GM21360 (cell line): ENCODE data around the gene HEATR1.
"Not testable (repeated sequence)": the region's sequence is repeated elsewhere in the genome, so short reads cannot be mapped to it uniquely, and the experiment has no call there.

Experiments
- ATAC-seq: cut with Tn5 transposase; IDR thresholded peaks from one replicate; pipeline ENCODE4 v1.9.1; 2021; ENCODE audit warnings: mild to moderate bottlenecking, moderate library complexity; ENCODE audit not compliant: unreplicated experiment

Gene HEATR1

DNA sequence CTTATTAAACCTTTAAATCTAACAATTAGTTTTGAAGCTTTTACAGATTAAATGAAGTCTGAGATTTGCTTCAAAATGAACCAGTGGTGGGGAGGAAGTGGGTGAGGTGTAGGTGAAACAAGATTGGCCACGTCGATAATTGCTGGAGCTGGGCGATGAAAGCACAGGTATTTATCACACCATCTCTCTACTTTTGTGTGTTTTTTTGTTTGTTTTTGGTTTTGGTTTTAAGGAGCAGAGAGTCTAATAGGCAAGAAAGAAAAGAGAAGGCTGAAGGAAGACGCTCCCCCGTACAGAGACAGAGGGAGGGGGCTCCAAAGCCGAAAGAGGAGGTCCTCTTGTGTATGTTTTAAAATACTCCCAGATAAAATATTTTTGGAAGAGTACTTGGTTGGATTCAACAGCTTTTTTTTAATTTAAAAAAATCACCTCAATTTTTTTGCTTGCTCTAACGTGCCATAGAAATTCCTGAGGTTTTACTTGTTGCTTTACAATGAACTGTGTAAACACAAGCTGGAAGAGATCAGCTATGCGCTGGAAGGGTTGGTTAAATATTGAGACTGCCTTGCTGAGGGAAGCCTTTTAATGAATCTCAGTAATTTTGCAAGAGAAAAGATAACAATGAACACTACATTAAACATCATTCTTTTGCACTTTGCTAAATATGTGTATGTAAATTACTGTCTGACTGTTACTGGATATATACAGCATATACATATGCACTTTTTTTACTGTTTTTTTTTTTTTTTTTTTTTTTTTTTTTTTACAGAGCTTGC, 87.2 kb downstream of the HEATR1 start:
- ATAC-seq = no peak

DNA sequence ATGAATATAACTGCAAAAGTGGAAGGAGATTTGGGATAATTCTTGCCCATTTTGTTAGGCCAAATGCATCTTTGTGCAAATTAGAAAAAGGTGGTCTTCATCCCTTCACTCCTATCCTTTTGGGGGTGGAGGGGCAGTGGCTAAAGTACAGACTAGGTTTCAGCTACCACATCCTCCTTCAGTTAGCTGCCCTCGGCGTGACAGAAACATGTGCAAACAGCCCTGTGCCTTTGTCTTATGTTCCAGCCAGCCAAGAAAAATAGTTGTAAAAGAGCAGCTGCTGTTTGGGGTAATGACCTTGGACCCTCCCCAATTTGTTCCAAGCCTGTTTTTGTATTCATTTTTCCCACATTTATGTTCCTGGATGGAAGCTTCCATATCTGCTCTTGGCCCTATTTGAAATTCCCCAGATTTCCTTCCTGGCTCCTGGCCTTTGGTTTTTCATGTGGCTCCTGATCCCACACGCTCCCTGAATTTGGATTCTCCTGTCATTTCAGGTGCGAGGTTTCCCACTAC, 88.8 kb downstream of the HEATR1 start:
- no peak for ATAC-seq

DNA sequence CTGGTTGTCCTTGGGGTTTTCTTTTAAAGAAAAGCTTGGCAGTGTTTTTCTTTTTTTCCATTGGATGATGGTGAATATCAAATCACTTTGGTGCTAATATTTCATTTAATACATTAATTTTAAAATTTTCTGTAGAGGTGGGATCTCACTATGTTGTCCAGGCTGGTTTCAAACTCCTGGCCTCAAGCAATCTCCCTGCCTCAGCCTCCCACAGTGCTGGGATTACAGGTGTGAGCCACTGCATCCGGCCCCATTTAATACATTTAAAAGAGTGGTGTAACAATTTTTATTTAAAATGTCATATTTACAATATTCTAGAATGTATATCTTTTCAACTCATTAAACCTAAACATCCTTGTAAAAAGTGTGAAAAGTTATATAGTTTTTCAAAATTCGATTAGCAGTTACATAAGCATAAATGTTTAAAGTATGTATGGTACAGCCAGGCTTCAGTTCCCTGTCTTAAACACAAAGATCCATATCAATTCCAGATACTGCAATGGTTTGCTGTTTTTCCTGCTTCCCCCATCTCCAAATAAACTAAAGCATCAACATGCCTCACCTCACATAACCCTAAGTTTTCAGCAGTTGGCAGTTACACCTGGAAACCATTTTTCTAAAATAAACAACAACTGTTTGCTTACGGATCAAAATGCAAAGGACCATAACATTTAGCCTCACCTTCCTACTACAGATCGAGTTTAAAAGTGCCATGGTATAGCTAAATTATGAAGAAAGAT, 89.4 kb downstream of the HEATR1 start:
- no peak for ATAC-seq

DNA sequence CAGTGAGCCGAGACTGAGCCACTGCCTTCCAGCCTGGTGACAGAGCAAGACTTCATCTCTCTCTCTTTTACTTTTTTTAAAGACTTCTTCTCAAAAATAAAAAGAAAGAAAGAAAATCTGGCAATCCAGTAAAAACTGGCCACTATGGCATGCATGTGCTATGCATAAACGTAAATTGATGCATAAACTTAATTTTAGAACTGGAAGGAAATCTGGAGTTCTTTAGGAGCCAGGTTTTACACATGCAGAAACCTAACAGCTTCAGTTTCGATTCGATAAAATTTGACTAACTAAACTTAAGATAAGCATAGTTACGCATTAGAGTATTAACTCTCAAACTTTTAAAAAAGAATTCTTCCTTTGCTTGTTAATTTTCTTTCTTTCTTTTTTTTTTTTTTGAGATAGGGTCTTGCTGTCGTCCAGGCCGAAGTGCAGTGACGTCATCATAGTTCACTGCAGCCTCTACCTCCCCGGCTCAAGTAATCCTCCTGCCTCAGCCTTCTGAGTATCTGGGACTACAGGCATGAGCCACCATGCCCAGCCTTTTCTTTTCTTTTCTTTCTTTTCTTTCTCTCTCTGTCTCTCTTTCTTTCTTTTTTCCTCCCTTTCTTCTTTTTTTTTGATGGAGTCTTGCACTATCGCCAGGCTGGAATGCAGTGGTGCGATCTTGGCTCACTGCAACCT, 92.4 kb downstream of the HEATR1 start:
- ATAC-seq = no peak

DNA sequence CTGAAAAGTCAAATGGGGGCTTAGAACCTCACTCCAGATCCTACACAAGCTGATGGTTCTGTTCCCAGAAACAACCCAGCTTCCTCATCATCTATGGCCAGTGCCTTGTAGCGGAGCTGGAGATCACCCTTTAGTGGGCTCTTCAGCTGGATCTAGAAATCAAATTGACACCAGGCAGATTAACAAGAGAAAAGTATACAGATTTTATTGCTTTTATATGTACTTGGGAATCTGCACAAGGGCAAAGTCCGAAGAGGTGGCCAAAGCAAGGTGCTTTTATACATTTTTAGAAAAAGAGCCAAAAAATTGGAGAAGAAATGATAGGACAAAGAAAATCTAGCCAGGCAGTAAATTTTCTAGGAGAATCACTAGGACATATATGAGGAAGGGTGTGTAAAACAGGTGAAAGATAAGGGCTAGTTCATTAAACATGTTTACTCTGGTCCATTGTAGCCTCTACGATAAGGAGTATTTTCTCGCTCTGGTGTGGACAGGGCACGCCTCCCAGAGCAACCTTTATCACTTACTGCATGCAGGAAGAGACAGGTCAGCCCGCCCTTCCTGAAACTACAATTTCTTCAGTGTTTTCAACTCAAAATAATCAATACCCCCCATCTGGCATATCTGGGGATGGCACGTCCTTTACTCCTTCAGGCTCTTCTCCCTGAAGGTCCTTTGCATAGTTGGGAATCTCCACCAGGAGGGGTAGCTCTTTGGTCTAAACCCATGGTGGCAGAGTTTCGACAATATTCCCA, 94.5 kb downstream of the HEATR1 start:
- no peak for ATAC-seq

DNA sequence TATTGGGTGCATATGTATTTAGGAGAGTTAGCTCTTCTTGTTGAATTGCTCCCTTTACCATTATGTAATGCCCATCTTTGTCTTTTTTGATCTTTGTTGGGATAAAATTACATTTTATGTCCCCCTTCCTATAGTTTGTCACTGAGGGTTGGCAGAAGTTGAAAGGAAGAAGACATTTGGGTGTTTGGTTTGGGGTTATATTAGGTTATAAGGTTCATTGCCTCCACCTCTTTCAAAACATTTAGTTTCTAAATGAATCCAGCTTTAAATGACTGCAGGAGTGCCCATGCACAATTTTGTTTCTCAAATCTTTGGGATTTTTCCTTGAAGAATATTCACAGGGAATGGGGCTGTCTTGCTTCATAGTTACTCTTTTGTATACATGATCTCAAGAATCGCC, 95.1 kb downstream of the HEATR1 start:
- no peak for ATAC-seq

DNA sequence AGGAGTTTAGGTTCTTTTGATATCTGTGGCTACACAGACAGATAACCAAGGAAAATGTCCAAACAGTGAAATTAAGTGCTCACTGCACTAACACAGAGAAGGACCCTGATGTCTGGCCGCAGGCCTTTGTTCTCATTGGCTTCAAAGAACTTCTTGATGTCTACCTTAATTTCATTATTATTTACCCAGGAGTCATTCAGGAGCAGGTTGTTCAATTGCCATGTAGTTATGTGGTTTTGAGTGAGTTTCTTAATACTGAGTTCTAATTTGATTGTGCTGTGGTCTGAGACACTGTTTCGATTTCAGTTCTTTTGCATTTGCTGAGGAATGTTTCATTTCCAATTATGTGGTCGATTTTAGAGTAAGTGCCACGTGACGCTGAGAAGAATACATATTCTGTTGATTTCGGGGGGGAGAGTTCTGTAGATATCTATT, 95.7 kb downstream of the HEATR1 start:
- ATAC-seq = no peak

DNA sequence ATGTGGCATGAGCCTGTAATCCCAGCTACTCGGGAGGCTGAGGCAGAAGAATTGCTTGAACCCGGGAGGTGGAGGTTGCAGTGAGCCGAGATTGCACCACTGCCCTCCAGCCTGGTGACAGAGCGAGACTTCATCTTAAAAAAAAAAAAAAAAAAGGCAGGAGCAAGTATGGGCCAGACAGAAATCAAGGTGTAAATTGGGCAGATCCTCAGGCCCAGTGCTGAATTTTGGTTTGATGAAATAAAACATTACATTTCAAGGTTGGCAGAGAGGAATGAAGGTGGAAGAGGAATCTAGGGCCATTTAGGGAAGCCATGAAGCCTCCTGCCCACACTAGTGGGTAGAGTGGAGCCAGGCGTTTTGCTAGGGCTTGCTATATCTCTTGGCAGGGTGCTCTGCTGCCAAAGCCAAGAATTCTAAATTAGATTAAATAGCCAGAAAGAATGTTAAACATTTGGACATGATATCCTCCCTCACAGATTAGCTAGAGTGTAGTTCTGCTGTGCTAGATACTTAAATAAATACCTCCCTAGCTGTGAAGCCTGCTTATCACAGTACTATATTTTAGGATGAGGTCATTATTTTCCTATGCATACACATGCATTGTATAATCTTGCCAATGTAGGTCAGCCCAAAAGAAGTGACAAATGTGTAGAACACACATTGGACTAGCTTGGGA, 97.2 kb downstream of the HEATR1 start:
- no peak for ATAC-seq

DNA sequence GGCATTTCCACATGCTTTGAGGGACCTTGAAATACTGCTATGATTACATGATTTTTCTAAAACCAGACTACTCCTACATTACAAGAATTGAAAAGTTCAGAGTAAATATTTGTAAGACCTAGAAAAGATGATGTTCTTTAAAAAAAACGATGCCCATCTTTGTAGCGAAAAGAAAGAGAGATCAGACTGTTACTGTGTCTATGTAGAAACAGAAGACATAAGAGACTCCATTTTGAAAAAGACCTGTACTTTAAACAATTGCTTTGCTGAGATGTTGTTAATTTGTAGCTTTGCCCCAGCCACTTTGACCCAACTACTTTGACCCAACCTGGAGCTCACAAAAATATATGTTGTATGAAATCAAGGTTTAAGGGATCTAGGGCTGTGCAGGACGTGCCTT, 100.0 kb downstream of the HEATR1 start:
- not testable (repeated sequence) for ATAC-seq

DNA sequence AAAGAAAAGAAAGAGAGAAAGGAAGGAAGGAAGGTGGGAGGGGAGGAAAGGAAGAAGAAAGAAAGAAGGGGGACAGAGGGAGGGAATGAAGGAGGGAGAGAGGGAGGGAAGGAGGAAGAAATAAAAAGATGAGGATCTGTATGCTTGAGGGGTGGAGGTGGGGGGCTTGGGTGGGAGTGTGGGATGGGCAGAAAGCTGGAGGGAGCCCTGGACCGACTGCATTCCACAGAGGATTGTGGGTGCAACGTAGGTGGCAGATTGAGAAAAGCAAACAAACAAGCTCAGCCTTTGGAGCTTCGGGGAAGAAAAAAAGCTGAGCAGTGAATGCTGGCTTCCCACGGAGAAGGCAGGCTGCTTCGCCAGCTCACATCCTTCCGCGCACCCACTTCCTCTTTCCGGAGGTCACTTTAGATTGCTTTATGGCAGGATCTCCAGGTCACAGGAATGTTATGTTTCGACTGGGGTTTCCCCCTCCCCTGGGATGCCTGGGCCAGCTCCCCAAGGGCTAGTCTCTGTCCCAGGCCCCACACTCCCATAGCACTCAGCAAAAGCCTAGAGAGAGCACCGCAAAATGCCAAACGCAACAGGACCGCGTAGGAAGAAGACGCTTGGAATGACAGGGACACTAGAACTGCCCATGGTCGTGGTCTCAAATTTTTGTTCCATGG, 101.2 kb downstream of the HEATR1 start:
- ATAC-seq = no peak

DNA sequence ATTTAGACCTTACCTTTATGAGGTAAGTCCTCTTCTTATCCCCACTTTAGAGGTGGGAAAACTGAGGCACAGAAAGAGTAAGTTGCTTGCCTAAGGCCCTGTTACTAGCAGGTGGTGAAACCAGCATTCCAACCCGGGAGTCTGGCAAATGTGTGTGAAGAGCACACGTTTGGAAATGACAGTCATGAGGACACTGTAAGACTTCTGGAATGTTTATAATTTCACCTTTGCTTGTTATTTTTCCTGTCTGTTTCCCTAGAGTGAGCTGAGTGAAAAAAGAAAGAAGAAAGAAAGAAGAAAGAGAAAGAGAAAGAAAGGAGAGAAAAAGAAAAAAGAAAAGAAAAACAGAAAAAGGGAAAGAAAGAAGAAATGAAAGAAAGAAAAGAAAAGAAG, 101.7 kb downstream of the HEATR1 start:
- ATAC-seq = no peak

DNA sequence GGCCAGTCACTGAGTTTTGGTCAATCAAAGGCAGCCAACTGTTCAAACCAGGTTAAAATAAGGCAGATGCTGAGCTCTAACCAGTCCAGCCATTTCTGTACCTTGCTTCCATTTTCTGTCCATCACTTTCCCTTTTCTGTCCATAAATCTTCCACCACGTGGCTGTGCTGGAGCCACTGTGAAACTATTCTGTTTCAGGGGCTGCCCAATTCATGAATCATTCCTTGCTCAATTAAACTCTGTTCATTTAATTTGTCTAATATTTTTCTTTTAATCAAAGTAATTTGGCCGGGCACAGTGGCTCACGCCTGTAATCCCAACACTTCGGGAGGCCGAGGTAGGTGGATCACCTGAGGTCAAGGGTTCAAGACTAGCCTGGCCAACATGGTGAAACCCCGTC, 103.2 kb downstream of the HEATR1 start:
- ATAC-seq = no peak
